GM21723 (cell line): ENCODE results near the gene BMAL1.

Experiments
- ATAC-seq: cut with Tn5 transposase; IDR thresholded peaks from one replicate; pipeline ENCODE4 v1.9.1; 2021; ENCODE audit warnings: mild to moderate bottlenecking, moderate library complexity; ENCODE audit not compliant: unreplicated experiment

BMAL1 gene

GRCh38 chr11:13290221-13290980 lies 12.8 kb downstream of the BMAL1 start:
- ATAC-seq = no peak

GRCh38 chr11:13291361-13291760 lies 13.8 kb downstream of the BMAL1 start:
- no peak for ATAC-seq

- no peak for ATAC-seq
Measured at GRCh38 chr11:13291800-13292199, 14.2 kb downstream of the BMAL1 start.

GRCh38 chr11:13292970-13293369 lies 15.4 kb downstream of the BMAL1 start:
- ATAC-seq = no peak

GRCh38 chr11:13294178-13294577 lies 16.6 kb downstream of the BMAL1 start:
- no peak for ATAC-seq

GRCh38 chr11:13294771-13295579 lies 17.4 kb downstream of the BMAL1 start:
- ATAC-seq = no peak

GRCh38 chr11:13297308-13297916 lies 19.8 kb downstream of the BMAL1 start:
- ATAC-seq = no peak

- ATAC-seq = no peak
Measured at GRCh38 chr11:13297917-13298356, 20.3 kb downstream of the BMAL1 start.

- no peak for ATAC-seq
Measured at GRCh38 chr11:13298765-13299164, 21.2 kb downstream of the BMAL1 start.

- ATAC-seq = no peak
Measured at GRCh38 chr11:13301522-13301921, 23.9 kb downstream of the BMAL1 start.

GRCh38 chr11:13302420-13302958 lies 24.9 kb downstream of the BMAL1 start:
- ATAC-seq = no peak

GRCh38 chr11:13303668-13304649 lies 26.4 kb downstream of the BMAL1 start:
- no peak for ATAC-seq

- no peak for ATAC-seq
Measured at GRCh38 chr11:13304655-13305335, 27.2 kb downstream of the BMAL1 start.

- ATAC-seq = no peak
Measured at GRCh38 chr11:13308704-13309103, 31.1 kb downstream of the BMAL1 start.

GRCh38 chr11:13309156-13309555 lies 31.6 kb downstream of the BMAL1 start:
- no peak for ATAC-seq

GRCh38 chr11:13310443-13310842 lies 32.9 kb downstream of the BMAL1 start:
- no peak for ATAC-seq

GRCh38 chr11:13311570-13311969 lies 34.0 kb downstream of the BMAL1 start:
- no peak for ATAC-seq

GRCh38 chr11:13313005-13313819 lies 35.6 kb downstream of the BMAL1 start:
- no peak for ATAC-seq
